Heart left ventricle (tissue), 13 donors: ENCODE measurements around the gene AP3S2.

Experiments
- POLR2A ChIP-seq, 2 donors: fragments of 450-650 bp; IDR thresholded peaks; one replicate each; pipeline ENCODE4 v1.6.1; 2017; ENCODE audit warnings: antibody characterized with exemption in 2 of 2, mild to moderate bottlenecking in 2 of 2, moderate library complexity in 2 of 2
- TF ChIP-seq, protein P1 (sequence below), 12 donors: fragments of 200-600 bp; sonication (generic) in 4 of 12; IDR thresholded peaks; one replicate each; pipeline versions ENCODE4 v1.5.0 to v1.8.0; 2018 to 2022; ENCODE audit warnings: antibody characterized with exemption in 12 of 12, mild to moderate bottlenecking in 5 of 12
- donor health status: ischemic (EF 13 %, LVEDD 7.1; RV severe dilation, severe dysfunction).
- donor health status: DM: no; HTN: yes; CAD: no.
- donor health status: DM: no; HTN: no; CAD: no.
- donor health status: ischemic (EF 25% LVEDD 6.9; RV normal size, moderate dysfunction).
- donor health status: ischemic (EF 25% LVEDD 5.7; RV mildly dilated, moderate dysfunction).
- donor health status: ischemic (EF 35%, LVEDD 5.7; RV mildly dilated, moderate dysfunction).
- donor health status: nonischemic (EF 11% LVEDD 7.7; RV severe dilation, severe dysfunction).
- donor health status: DM: yes; HTN: yes; CAD: no.
- donor health status: PGD.
- donor health status: ischemic (EF 29% LVEDD 5.4; RV normal size, mild dysfunction).
- donor health status: nonischemic (EF 23%, LVEDD 6.1; RV moderate dilation, normal function).

DNA sequence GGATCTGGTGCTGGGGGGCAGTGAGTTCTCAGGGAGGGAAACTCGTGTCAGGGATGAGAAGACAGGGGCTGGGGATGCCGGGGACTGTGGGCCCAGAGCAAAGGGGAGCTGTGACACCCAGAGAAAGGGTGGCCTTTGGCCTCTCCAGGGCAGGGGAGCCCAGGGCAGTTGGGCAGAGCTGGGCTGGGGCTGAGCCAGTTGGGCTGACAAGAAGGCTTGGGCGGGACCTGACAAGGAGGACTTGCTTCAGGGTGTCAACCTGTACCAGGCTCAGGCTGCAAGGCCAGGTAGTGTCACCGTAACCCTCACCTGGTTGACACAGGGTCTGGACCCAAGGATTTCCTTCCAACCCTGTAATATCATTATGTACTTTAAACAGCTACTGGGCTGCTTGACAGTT, 66.0 kb downstream of the AP3S2 start:
- TF ChIP-seq, protein P1, sequence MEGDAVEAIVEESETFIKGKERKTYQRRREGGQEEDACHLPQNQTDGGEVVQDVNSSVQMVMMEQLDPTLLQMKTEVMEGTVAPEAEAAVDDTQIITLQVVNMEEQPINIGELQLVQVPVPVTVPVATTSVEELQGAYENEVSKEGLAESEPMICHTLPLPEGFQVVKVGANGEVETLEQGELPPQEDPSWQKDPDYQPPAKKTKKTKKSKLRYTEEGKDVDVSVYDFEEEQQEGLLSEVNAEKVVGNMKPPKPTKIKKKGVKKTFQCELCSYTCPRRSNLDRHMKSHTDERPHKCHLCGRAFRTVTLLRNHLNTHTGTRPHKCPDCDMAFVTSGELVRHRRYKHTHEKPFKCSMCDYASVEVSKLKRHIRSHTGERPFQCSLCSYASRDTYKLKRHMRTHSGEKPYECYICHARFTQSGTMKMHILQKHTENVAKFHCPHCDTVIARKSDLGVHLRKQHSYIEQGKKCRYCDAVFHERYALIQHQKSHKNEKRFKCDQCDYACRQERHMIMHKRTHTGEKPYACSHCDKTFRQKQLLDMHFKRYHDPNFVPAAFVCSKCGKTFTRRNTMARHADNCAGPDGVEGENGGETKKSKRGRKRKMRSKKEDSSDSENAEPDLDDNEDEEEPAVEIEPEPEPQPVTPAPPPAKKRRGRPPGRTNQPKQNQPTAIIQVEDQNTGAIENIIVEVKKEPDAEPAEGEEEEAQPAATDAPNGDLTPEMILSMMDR (IDR thresholded peaks at IDR 0.05), result no peak
- TF ChIP-seq POLR2A (IDR thresholded peaks at IDR 0.05), result no peak
